ENCODE results near the gene PPAT.
"Not testable (repeated sequence)": the region's sequence is repeated elsewhere in the genome, so short reads cannot be mapped to it uniquely, and the experiment has no call there.

The PPAT gene

GRCh38 chr4:56387023-56388001 lies 48.1 kb downstream of the PPAT start, which contains the start of gene AASDH:
Gene AASDH (minus strand): TSS chr4:56387491. CDS start chr4:56384299, 3,192 bp downstream.
- in situ Hi-C loops (cut with HindIII; ENCODE audit: low sequenced_read_pairs): no loop called here

GRCh38 chr4:56386091-56386490 lies 49.3 kb downstream of the PPAT start:
- in situ Hi-C loops (cut with HindIII; ENCODE audit: low sequenced_read_pairs): no loop called here

GRCh38 chr4:56375458-56375857 lies 60.0 kb downstream of the PPAT start:
- in situ Hi-C loops (cut with HindIII; ENCODE audit: low sequenced_read_pairs): no loop called here

GRCh38 chr4:56374956-56375355 lies 60.5 kb downstream of the PPAT start:
- in situ Hi-C loops (cut with HindIII; ENCODE audit: low sequenced_read_pairs): no loop called here

- in situ Hi-C loops (cut with HindIII; ENCODE audit: low sequenced_read_pairs): no loop called here
Observed at GRCh38 chr4:56372774-56373173, 62.6 kb downstream of the PPAT start.

GRCh38 chr4:56371426-56372220 lies 63.8 kb downstream of the PPAT start:
- in situ Hi-C loops (cut with HindIII; ENCODE audit: low sequenced_read_pairs): no loop called here

GRCh38 chr4:56370377-56370776 lies 65.0 kb downstream of the PPAT start:
- in situ Hi-C loops (cut with HindIII; ENCODE audit: low sequenced_read_pairs): no loop called here

GRCh38 chr4:56362981-56363380 lies 72.4 kb downstream of the PPAT start:
- in situ Hi-C loops (cut with HindIII; ENCODE audit: low sequenced_read_pairs): not testable (repeated sequence)

- in situ Hi-C loops (cut with HindIII; ENCODE audit: low sequenced_read_pairs): no loop called here
Observed at GRCh38 chr4:56360071-56360470, 75.3 kb downstream of the PPAT start.

GRCh38 chr4:56356650-56357049 lies 78.8 kb downstream of the PPAT start:
- in situ Hi-C loops (cut with HindIII; ENCODE audit: low sequenced_read_pairs): no loop called here

GRCh38 chr4:56348576-56348975 lies 86.8 kb downstream of the PPAT start:
- in situ Hi-C loops (cut with HindIII; ENCODE audit: low sequenced_read_pairs): no loop called here

- in situ Hi-C loops (cut with HindIII; ENCODE audit: low sequenced_read_pairs): no loop called here
Observed at GRCh38 chr4:56345458-56345857, 90.0 kb downstream of the PPAT start.

Measured in DLD1 (cell line).